SHP77 treated with DMSO at 0.1 percent for 48 hours (cell line): Measurements from ENCODE around the gene FBXO46.
A peak's percentile ranks its signal among the peaks of the same experiment; 100 is the strongest.
"Not testable (repeated sequence)": the region's sequence is repeated elsewhere in the genome, so short reads cannot be mapped to it uniquely, and the experiment has no call there.

ENCODE experiments used
- DNase-seq: peaks from one replicate; lab custom pipeline; 2025; lab: John Stamatoyannopoulos, UW

FBXO46 gene

DNA sequence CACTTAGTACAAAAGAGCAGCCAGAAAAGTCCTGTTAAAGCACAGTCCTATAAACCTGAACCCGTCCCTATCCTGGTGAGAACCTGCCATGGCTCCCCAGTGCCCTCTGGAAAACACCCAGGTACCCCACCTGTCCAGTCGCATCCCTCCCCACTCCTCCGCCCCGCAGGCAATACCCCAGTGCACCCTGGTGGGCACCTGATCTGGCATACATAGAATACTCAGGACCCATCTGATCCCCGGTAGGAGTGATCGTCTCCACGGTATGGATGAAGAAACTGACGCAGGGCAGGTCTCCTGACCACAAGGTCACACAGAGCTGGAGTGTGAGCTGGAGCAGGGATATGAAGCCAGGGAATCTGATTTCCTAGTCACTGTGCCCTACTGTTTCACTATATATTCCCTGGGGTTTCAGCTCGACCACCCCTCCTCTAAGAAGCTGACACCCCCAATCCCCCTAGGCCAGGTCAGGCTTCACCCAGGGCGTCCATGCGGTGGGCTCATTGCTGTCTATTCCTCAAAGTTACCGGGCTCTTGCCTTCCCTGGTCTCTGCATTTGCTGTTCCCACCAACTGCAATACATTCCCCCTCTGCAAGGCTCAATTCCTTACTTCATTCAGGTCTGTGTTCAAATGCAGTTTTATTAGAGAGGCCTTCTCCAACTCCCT is 12.6 kb downstream of the FBXO46 start:
- no peak for DNase-seq

DNA sequence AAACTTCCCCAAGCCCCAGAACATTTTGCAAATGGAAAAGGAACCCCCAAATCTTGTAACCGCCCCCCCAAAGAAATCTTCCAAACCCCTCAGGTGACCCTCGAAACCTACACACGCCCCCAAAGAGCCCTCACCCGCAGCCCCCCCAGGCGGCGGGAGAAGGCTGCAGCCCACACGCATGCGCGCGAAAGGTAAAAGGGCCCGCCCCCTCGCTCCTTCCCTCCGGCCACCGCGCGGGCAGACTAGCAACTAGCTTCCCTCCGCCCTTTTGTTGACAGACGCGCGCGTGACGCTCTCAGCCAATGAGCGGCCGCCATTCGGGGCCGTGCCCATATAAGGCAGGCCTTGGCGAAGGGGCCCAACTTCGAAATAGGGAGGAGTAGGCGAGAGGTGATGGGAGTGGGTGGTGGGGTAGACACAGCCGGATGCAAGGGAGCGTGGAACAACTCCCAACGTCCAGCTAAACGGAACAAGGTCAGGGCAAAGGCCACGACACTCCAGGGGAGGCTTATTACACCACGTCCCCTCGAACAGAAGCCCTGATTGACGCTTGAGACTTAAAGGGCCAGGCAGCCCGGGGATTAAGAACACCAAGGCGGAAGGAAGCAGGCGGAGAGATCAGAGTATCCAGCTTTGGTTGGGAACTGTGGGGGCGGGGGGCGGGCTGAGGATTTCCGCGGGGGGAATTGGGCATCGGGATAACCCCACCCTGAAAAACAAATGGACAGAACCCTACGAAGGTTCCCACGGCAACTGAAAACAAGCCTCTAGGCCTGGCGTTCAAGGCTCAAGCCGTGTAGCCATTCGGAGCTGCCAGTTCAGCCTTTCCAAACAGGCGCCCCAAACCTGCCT is 13.3 kb downstream of the FBXO46 start:
- DNase-seq = peak; percentile 94

- DNase-seq = no peak
Measured at GRCh38 chr19:45716359-45717130, 14.2 kb downstream of the FBXO46 start.

DNA sequence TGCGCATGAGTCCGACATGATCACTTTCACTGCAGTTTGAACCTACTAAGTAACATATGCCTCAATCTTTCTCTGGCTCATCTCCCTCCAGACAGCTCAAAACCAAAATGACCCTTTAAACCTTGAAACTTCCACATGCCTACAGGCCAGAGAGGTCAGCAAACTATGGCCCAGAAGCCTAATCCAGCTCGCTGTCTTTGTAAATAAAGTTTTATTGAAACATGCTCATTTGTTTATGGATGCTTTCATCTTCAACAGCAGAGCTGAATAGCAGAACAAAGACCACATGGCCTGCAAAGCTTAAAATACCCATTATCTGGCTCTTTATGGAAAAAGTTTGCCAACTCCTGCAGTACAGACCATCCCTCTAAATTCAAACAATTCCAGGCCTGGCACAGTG is 15.6 kb downstream of the FBXO46 start:
- DNase-seq = no peak

GRCh38 chr19:45713141-45713540 is 17.6 kb downstream of the FBXO46 start:
- no peak for DNase-seq

GRCh38 chr19:45712699-45713067 is 18.0 kb downstream of the FBXO46 start:
- DNase-seq = no peak

DNA sequence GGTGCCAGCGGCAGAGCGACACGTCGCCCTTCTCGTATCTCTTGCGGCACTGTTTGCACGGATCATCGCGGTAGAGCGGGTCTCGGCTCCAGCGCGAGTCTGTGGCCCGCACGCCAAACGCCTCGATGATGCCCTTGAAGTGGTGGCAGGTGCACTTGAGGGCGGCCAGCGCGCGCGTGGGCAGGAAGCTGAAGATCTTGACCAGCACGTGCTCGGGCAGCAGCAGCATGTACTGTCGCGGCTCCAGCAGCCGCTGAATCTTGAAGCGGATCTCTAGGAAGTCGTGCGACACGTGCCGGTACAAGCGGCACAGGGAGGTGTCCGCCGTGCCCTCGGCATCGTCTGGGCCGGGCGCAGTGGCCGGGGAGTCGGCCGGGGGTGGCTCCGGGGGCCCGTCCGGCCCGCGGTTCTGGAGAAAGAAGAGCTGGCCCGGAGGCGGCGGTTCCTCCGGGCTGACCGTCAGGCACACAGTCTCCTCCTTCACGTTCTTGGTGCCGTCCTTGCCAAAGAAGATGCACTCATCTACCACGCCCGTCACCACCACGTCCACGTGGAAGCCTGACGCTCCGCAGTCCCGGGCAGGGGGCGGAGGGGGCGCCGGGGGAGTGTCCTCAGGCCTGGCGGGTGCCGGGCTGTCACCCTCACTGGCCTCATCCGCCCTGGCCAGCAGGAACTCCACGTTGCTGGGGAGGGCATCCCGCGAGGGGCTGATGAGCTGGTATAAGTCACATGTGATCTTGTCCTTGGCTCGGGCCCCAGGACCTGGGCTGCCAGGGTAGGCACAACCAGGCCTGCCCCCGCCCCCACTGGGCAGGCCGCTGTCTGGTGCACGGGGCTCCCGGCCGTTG is 18.6 kb downstream of the FBXO46 start:
- no peak for DNase-seq

- DNase-seq = no peak
Measured at GRCh38 chr19:45710356-45711130, 20.2 kb downstream of the FBXO46 start.

GRCh38 chr19:45705710-45706415 is 24.8 kb downstream of the FBXO46 start:
- DNase-seq = no peak

DNA sequence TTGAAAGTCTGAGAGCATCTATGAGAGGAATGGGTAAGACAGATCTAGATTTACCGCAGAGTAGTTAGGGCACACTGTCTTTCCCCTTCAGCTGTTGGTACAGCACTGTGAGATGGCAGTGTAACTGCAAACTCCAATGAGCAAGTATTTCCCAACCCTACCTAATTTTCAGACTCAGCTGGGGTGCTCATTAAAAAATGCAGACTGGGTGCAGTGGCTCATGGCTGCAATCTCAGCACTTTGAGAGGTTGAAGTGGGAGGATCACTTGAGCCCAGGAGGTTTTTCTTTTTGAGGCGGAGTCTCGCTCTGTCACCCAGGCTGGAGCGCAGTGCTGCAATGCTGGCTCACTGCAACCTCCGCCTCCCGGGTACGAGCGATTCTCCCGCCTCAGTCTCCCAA is 25.6 kb downstream of the FBXO46 start:
- DNase-seq = no peak

DNA sequence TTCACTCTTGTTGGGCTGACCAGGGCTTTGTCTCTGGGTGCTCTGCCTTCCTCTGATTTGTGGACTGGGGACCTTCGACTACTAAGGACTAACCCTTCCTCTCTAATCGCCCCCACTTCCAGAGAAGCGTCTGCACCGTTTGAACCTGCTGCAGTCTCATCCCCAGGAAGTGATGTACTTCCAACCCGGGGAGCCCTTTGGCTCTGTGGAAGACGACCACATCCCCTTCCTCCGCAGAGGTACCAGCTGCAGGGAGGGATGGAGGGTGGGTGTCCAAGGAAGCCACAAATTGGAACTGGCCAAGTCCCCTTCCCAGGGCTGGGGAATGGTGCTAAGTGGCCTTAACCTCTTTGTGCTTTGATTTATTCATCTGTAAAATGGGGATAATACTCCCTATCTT is 29.0 kb downstream of the FBXO46 start:
- no peak for DNase-seq

DNA sequence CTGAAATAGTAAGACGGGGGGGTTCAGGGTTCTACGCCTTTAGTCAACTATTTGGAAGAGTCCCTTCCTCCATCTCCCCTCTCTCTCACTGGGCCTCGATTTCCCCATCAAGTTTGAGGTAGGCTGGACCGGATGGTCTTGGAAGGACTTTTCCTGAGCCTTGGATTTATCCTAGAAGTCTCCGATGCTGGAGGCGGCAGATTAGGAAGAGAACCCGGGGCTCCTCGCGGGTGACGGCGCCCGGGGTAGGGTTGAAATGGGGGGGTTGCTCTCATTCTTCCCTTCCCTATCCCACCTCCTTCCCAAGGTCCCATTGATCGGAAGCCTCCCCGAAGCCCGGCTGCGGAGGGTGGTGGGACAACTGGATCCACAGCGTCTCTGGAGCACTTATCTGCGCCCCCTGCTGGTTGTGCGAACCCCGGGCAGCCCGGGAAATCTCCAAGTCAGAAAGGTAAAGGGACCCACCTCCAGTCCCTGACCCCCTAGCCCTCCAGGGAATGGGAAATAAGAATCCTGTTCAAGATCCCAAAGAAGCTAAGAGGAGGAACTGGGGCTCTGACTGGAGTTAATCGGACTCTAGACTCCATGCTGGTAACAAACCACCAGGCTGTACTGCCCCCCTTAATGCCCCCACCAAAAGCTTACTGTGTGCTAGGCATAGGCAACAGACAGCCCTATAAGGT is 37.4 kb downstream of the FBXO46 start:
- DNase-seq = no peak

- peak; percentile 99 for DNase-seq
Measured at GRCh38 chr19:45692187-45693105, 38.2 kb downstream of the FBXO46 start, which contains the start of gene QPCTL. Gene QPCTL (plus strand): TSS chr19:45692666. CDS start chr19:45692704, 38 bp downstream.

DNA sequence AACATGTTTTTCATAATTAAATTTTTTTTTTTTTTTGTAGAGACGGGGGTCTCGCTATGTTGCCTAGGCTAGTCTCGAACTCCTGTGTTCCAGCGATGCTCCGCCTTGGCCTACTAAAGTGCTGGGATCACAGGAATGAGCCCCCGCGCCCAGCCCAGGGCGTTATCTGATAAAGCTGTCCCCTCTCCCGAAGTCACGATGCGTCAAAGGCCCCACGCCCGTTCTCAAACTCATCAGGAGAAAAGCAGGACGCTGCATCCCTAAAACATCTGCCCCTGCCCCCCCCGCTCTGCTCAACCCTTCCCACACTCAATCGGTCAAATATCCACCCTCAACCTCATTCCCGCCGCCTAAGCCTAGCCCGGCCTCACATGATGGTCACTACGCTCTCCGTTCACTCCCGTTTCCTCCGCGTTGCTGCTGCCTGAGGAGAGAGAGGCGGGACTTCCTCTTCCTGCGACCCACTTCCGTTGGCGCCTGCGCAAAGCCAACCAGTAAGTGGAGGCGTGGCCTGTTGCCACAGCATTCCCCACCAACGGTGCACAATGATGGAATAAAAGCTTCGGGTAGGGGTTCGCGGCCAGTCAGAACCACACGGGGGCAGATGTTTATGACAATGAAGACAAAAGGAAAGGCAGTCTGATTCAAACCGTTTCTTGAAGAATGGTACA is 39.0 kb downstream of the FBXO46 start, which contains the start of gene SNRPD2:
Gene SNRPD2, minus strand, starts transcription at position 438 of the 671 bp plus-strand sequence. Its CDS starts 65 bp downstream, at position 373.
- DNase-seq = peak; percentile 91

- no peak for DNase-seq
Measured at GRCh38 chr19:45687599-45687998, 43.1 kb downstream of the FBXO46 start.

DNA sequence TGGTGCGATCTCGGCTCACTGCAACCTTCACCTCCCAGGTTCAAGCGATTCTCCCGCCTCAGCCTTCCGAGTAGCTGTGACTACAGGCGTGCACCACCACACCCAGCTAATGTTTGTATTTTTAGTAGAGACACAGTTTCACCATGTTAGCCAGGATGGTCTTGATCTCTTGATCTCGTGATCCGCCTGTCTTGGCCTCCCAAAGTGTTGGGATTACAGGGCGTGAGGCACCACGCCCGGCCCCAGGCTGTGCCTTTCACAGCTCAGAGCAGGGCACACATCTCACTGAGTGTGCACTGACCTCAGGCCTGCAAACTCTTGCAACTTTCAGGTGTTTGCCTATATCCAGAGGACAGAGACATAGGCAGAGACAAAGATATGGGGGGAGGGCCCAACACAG is 45.7 kb downstream of the FBXO46 start:
- not testable (repeated sequence) for DNase-seq

DNA sequence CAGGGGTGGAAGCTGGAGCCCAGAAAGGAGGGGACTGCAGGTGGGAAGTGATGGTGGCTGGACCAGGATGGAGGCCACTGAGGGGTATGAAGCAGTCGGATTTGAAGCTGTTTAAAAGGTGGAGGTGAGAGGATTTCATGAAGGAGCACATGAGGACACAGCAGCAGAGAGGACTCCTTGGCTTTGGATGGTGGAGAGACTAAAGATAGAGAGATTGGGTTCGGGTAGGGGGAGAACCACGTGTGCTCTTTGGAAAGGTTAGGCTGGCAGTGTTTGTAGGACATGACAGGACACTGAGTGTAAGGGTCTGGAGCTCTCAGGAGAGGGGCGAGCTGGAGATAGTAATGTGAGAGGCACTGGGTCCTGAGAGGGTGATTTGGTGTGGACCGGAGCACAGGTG is 47.8 kb downstream of the FBXO46 start:
- DNase-seq = no peak

DNA sequence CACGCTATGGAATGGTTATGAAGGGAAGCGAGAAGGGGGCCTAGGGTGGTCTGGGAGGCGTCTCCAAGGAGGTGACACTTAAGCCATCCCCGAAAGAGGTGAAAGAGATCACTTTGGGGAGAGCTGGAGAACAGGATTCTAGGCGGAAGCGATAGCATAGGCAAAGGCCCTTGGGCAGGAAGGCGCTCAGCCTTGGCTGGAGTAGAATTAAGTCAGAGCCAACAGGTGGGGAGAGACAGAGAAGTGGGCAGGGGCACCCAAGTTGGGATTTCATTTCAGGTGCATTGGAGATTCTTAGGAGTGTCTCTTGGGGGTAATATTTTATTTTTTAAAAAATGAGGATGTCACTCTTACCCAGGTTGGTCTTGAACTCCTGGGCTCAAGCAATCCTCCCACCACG is 48.6 kb downstream of the FBXO46 start:
- no peak for DNase-seq
